KMS-11 (cell line): ENCODE measurements around the gene GBE1.

ENCODE experiments used
- H2AFZ ChIP-seq: fragments of 200-600 bp; sonication (generic); 2 replicates; pipeline ENCODE4 v1.6.1; 2016; ENCODE audit warnings: antibody characterized with exemption, mixed run types, low read depth
- H3K27ac ChIP-seq: fragments of 200-600 bp; sonication (generic); 2 replicates; pipeline ENCODE4 v1.6.1; 2016; ENCODE audit warnings: mild to moderate bottlenecking, mixed run types
- H3K27me3 ChIP-seq: fragments of 200-600 bp; sonication (generic); 2 replicates; pipeline ENCODE4 v1.6.1; 2017; ENCODE audit warnings: mild to moderate bottlenecking, low read depth, mixed run types, moderate library complexity; ENCODE audit not compliant: insufficient read depth
- H3K36me3 ChIP-seq: fragments of 200-600 bp; sonication (generic); 2 replicates; pipeline ENCODE4 v1.6.1; 2017; ENCODE audit warnings: mild to moderate bottlenecking, mixed run types; ENCODE audit not compliant: insufficient read depth
- H3K4me1 ChIP-seq: fragments of 200-600 bp; sonication (generic); 2 replicates; pipeline ENCODE4 v1.6.1; 2016; ENCODE audit warnings: mild to moderate bottlenecking, low read depth, mixed run types; ENCODE audit not compliant: poor library complexity, severe bottlenecking
- H3K4me2 ChIP-seq: fragments of 200-600 bp; sonication (generic); 2 replicates; pipeline ENCODE4 v1.7.0; 2016; ENCODE audit warnings: mild to moderate bottlenecking, mixed run types
- H3K4me3 ChIP-seq: fragments of 200-600 bp; sonication (generic); IDR thresholded peaks from 2 replicates; pipeline ENCODE4 v1.6.1; 2017; ENCODE audit warnings: low read depth, low read length, mixed read lengths; ENCODE audit not compliant: insufficient read depth
- H3K79me2 ChIP-seq: fragments of 200-600 bp; sonication (generic); 2 replicates; pipeline ENCODE4 v1.6.1; 2016; ENCODE audit warnings: low read depth, mixed run types; ENCODE audit not compliant: insufficient read depth
- H3K9ac ChIP-seq: fragments of 200-600 bp; sonication (generic); 2 replicates; pipeline ENCODE4 v1.6.1; 2016; ENCODE audit warnings: mild to moderate bottlenecking, mixed run types
- H4K20me1 ChIP-seq: fragments of 200-600 bp; sonication (generic); 2 replicates; pipeline ENCODE4 v1.6.1; 2016; ENCODE audit warnings: mild to moderate bottlenecking, mixed run types; ENCODE audit not compliant: insufficient read depth
- TF ChIP-seq, protein P1 (sequence below): fragments of 200-600 bp; sonication (generic); conservative IDR thresholded peaks from 2 replicates; pipeline ENCODE4 v1.6.1; 2017; ENCODE audit warnings: low read depth, mild to moderate bottlenecking, antibody characterized with exemption, low read length, moderate library complexity, mixed read lengths

GBE1 gene

DNA sequence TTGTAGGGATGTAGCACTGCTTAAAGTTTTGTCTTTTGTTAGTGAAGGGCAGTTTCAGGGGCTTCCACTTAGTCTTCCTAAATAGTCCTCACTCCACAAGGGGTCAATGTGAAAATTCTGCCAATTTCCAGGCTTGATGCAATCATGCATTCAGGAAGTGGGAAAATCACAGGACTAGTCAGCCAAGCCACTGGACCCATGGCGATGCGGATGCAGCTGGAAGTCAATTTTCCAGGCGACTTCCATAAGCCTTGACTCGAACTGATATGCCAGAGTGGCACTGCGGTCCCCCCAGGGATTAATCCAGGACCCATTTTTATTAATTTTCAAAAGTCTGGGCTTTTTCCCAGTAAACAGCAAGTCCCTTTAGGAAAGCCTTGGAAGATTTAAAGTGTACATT is 26.1 kb downstream of the GBE1 start:
- H3K9ac ChIP-seq, result no peak overlapping the region
- H3K4me2 ChIP-seq, result no peak overlapping the region
- no peaks in the 10 kb centered on the region for H3K4me1 ChIP-seq
- TF ChIP-seq, protein P1, sequence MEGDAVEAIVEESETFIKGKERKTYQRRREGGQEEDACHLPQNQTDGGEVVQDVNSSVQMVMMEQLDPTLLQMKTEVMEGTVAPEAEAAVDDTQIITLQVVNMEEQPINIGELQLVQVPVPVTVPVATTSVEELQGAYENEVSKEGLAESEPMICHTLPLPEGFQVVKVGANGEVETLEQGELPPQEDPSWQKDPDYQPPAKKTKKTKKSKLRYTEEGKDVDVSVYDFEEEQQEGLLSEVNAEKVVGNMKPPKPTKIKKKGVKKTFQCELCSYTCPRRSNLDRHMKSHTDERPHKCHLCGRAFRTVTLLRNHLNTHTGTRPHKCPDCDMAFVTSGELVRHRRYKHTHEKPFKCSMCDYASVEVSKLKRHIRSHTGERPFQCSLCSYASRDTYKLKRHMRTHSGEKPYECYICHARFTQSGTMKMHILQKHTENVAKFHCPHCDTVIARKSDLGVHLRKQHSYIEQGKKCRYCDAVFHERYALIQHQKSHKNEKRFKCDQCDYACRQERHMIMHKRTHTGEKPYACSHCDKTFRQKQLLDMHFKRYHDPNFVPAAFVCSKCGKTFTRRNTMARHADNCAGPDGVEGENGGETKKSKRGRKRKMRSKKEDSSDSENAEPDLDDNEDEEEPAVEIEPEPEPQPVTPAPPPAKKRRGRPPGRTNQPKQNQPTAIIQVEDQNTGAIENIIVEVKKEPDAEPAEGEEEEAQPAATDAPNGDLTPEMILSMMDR, result no peak
- no peaks in the 10 kb centered on the region for H3K36me3 ChIP-seq
- H3K79me2 ChIP-seq, result no peaks in the 10 kb centered on the region
- no peaks in the 10 kb centered on the region for H3K27me3 ChIP-seq
- no peak overlapping the region for H2AFZ ChIP-seq
- H4K20me1 ChIP-seq, result no peaks in the 10 kb centered on the region
- H3K27ac ChIP-seq, result no peak overlapping the region
- no peak overlapping the region for H3K4me3 ChIP-seq

DNA sequence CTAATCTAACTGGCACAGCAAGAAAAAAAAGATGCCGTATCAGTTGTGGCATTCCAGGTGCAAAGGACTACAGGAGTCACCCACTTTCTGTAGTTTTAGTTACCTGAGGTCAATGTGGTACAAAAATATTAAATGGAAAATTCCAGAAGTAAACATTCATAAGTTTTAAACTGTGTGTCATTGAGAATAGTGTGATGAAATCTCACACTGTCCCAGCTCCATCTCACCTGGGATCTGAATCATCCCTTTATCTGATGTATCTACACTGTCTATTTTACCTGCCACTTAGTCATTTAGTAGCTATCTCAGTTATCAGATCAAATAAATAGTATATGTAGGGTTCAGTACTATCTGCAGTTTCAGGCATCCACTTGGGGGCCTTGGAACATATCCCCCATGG is 26.7 kb downstream of the GBE1 start:
- H3K36me3 ChIP-seq, result no peaks in the 10 kb centered on the region
- H2AFZ ChIP-seq, result no peak overlapping the region
- no peaks in the 10 kb centered on the region for H4K20me1 ChIP-seq
- no peaks in the 10 kb centered on the region for H3K4me1 ChIP-seq
- TF ChIP-seq, protein P1, result no peak
- no peak overlapping the region for H3K4me3 ChIP-seq
- no peak overlapping the region for H3K27ac ChIP-seq
- no peak overlapping the region for H3K9ac ChIP-seq
- no peaks in the 10 kb centered on the region for H3K79me2 ChIP-seq
- no peaks in the 10 kb centered on the region for H3K27me3 ChIP-seq
- no peak overlapping the region for H3K4me2 ChIP-seq

DNA sequence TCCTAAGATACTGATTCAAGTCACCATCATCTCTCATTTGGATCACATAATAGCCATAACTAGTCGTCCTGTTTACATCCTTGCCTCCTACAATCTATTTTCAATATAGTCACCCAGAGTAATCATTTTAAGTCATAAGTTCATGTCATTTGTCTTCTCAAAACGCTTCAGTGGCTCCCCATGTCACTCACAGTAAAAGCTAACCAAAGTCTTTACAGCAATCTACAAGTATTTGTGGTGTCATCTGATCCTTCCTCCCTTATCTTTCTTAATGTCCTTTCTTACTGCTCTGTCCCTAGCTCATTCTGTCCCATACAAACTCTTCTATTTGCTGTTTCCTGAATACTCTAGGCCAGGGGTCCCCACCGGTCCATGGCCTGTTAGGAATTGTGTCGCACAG is 28.8 kb downstream of the GBE1 start:
- TF ChIP-seq, protein P1, result no peak
- H3K4me1 ChIP-seq, result no peaks in the 10 kb centered on the region
- no peaks in the 10 kb centered on the region for H3K36me3 ChIP-seq
- H3K4me2 ChIP-seq, result no peak overlapping the region
- no peaks in the 10 kb centered on the region for H4K20me1 ChIP-seq
- no peak overlapping the region for H3K4me3 ChIP-seq
- no peaks in the 10 kb centered on the region for H3K79me2 ChIP-seq
- no peak overlapping the region for H3K9ac ChIP-seq
- H2AFZ ChIP-seq, result no peak overlapping the region
- no peaks in the 10 kb centered on the region for H3K27me3 ChIP-seq
- H3K27ac ChIP-seq, result no peak overlapping the region

DNA sequence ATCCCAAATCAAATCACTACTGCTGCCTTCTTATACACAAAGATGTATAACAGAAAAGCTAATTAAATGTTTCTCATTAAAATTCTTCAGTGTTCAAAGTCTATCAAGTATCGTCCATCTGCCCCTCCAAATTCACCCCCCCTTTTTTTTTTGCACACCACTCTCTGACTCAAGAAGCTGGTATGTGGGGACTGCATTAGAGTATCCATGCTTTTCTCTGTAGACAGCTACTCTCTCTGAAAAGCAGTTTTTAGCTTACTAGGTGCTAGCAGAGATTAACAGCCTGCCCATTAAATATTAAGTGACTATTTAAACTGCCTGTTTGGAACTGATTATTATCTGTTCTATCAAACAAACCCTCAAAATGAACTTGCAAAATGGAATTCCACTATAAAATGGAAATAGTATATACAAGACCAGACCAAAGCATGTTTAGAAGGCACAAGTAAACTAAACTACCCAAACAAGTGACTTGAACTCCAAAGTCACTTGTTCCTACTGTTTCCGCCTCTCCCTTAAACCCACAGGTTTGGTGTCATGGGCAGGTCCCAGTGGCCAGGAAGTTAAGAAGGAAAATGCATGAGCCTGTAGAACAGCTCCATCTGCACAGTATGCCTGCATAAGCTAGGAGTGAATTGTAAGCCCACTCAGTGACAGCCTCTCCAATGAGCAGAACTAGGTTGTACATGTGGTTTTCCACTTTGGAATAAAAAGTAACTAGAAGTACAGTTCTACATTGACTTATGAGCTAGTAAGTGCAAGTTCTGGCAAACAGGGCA is 32.5 kb downstream of the GBE1 start:
- Histone ChIP-seq H3K4me3 (no peak overlapping the region), H3K4me1 (no peaks in the 10 kb centered on the region), H4K20me1 (no peaks in the 10 kb centered on the region), H3K4me2 (no peak overlapping the region), H3K79me2 (no peaks in the 10 kb centered on the region), H3K36me3 (no peaks in the 10 kb centered on the region), H3K27me3 (no peaks in the 10 kb centered on the region), H3K27ac (no peak overlapping the region), H3K9ac (no peak overlapping the region), H2AFZ (no peak overlapping the region)
- TF ChIP-seq, protein P1, result no peak
